Coronary artery (tissue), 2 donors: ENCODE data around the gene C17orf107.

Experiments used
- DNase-seq: peaks from one replicate; pipeline ENCODE4 v3.0.0-alpha.2; 2017; ENCODE audit warnings: low spot score
- H3K27ac ChIP-seq, 2 donors: fragments of 200-600 bp; sonication (generic); one replicate each; pipeline ENCODE4 v1.5.1; 2016 to 2019
- H3K4me3 ChIP-seq: fragments of 200-600 bp; sonication (generic); 2 replicates; pipeline ENCODE4 v1.5.1; 2016; ENCODE audit warnings: mild to moderate bottlenecking, moderate library complexity
- TF ChIP-seq, protein P1 (sequence below): fragments of 200-600 bp; sonication (generic); IDR thresholded peaks from one replicate; pipeline ENCODE4 v1.5.1; 2019; ENCODE audit warnings: antibody characterized with exemption

The C17orf107 gene

DNA sequence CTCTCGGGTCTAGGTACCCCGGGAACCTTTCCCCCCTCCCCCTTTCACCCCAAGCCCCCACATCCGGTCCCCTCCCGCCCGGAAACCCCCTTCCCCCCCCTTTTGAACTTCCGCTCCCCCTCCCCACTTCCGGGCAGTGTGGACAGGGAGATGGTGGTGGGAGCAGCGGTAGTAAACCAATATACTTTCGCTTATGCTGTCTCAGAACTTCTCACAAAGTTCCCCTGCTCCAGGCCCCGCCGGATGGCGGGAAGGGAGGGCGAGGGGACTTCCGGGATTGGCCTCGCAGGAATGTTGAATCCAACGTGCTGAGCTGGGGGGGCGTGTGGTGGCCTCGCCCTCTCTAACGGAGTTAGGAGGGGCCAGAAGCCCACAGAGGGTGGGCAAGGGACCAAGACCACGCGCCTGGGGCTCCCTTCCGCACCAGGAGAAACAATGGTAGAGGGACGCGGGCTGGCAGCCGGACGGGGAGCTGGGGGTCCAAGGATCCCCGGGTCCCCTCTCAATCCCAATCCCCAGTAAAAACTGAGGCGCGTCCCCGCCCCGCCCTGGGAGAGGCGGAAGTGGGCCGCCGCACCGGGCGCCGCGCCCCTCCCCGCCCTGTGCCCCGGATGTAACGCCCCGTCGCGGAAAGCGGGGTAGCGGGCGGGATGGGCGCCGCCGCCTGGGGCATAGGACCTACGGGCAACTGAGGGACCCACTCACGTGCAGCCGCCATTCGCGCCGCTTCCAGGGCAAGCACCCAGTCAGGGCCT, 48.3 kb downstream of the C17orf107 start:
- TF ChIP-seq, protein P1, sequence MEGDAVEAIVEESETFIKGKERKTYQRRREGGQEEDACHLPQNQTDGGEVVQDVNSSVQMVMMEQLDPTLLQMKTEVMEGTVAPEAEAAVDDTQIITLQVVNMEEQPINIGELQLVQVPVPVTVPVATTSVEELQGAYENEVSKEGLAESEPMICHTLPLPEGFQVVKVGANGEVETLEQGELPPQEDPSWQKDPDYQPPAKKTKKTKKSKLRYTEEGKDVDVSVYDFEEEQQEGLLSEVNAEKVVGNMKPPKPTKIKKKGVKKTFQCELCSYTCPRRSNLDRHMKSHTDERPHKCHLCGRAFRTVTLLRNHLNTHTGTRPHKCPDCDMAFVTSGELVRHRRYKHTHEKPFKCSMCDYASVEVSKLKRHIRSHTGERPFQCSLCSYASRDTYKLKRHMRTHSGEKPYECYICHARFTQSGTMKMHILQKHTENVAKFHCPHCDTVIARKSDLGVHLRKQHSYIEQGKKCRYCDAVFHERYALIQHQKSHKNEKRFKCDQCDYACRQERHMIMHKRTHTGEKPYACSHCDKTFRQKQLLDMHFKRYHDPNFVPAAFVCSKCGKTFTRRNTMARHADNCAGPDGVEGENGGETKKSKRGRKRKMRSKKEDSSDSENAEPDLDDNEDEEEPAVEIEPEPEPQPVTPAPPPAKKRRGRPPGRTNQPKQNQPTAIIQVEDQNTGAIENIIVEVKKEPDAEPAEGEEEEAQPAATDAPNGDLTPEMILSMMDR, result no peak
- H3K4me3 ChIP-seq, result peak overlapping the region; percentile 99
- peak overlapping the region; percentile 90 to 99 for H3K27ac ChIP-seq
- DNase-seq, result no peak

DNA sequence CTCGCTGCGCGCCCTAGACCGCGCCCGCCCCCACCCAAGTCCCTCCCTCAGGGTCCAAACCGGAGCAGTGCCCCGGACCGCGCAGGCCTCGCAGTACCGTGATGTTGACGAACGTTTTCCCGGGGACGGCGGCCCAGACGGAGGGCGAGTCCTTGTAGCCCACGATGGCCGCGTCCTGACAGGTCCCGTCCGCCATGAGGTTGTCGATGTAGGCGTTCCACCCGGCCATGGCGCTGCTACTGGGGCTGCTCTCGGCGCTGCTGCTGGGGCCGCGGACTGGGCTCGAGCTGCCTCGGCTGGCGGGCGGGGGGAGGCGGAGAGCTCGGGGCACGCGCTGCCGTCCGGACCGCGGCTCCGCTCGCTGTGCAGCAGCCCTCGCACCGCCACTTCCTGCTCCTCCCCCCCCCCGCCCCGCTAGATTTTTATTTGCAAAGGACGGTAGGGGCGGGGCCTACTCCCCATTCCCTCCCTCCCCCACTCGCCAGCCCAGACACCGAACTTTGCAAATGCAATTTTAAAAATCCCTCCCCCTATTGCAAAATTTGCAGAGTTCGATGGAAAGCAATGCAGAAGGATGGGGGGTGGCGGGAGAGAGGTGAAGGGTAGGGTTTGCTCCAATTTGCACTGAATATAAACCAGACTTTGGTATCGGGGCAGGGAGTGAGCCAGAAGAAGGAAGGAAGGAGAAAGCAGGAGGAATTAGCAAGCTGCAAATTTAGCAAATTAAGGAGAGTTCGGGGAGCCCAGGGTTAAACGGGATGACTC, 49.0 kb downstream of the C17orf107 start, which contains the start of gene PFN1:
Gene PFN1 (minus strand): TSS at position 365 of the 765 bp plus-strand sequence. CDS start 136 bp downstream, at position 229.
- TF ChIP-seq, protein P1, result no peak
- peak within 1 kb of the TSS; percentile 99 for H3K4me3 ChIP-seq
- peak; percentile 94 for DNase-seq
- peak within 1 kb of the TSS; percentile 97 to 99 for H3K27ac ChIP-seq

DNA sequence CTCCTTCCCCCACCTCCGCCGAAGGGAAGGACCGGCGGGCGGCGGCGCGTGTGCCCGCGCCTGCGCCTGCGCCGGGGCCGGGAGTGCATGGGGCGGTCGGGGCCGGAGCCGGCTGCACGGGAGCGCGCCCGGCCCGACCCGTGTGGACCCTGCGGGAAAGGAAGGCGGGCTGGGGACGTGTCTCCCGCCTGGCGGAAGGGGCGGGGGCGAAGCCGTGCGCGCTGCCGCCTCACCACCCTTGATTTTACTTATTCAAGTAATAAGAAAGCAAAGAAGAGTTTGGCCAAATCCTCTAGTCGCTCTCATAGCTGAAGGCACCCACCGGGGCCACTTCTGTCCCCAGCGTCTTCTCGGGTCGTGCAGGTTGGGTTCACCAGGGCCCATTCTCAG, 49.6 kb downstream of the C17orf107 start:
- peak; percentile 89 for DNase-seq
- H3K4me3 ChIP-seq, result peak overlapping the region; percentile 99
- H3K27ac ChIP-seq, result peak overlapping the region; percentile 97 to 99
- TF ChIP-seq, protein P1, result no peak

DNA sequence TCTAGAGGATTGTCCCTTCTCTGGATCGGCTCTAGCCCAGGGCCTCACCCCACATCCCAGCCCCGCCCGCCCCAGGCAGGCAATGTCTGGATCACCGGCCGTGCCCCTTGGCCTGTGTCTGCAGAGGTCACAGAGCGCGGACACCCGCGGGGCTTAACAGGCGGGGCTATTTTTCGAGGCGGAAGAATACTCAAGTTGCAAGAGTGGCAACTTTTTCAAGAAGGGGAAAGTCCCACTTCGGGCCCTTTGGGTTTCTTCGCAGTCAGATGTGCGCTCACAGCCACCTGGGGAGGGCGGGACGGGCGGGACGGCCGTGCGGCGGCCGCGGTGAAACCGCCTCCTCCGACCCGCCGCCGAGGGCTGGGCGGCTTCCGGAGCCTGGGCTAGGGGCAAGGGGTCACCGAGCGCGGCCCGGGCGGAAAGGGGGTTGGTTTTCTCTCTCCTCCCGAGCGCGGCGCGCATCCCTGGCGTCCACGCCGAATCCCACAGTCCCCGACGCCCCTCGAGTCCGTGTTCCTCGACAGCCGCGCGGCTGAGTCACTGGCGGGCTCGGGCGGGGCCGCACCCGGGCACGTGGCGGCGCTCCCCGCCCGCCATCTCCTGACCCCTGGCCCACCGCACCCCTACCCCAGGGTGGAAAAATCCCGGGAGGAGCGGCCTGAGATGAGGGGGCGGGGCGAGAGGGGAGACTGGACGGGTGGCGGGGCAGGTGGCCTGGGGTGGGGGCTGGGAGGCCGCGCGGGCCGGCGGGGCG, 50.2 kb downstream of the C17orf107 start:
- DNase-seq, result peak; percentile 87
- H3K27ac ChIP-seq, result peak overlapping the region; percentile 97 to 99
- TF ChIP-seq, protein P1, result no peak
- H3K4me3 ChIP-seq, result peak overlapping the region; percentile 99

DNA sequence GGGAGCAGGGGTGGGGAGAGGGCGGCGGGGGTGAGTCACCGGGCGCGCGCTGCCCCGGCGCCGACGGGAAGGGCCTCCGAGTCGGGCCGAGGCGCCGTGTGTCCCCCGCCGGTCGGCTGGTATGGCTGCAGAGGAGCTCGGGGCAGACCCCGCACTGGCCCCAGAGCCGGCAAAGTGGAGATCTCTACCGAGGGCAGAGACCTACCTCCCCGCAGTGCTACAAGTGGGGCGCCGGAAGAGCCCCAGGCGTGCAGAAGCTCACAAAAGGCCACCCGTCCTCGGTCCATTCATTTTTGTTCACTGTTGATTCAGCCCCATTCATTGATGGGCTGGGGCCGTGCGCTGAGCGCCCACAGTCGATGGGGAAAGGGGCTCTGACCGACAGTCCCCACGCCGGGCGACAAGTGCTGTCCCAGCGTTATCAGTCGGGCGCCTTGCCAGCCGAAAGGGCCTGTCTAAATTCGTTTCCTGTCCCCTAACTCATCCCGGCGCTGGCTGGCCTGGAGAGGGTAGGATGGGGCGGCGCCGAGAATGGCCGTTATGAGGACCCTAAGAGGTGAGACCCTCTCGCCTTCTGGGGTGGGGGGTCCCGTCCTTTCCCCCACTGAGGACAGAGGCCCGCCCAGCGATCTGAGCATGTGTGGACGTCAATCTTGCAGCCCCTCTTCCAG, 50.9 kb downstream of the C17orf107 start:
- peak overlapping the region; percentile 97 to 99 for H3K27ac ChIP-seq
- TF ChIP-seq, protein P1, result no peak
- peak; percentile 85 for DNase-seq
- peak overlapping the region; percentile 99 for H3K4me3 ChIP-seq

DNA sequence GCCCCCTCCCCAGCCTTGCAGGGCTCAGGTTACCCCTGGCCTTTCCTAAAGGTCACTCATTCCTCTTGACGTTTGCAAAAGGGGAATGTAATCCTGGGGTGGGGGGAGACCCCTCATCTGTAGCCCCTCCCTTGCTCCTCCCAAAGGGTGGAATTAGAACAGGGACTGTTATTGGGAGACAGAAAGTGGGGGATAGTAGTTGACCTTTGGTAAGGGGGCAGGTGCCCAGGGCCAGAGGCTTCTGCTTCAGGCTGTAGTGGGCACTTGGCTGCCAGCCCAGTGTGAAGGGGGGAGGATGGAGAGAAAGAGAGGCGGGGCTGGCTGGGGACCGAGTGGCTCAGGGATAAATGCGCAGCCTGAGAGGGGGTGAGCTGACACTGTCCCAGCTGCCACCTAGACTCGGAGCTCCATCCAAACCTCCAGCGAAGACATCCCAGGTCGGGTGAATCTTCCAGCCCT, 51.4 kb downstream of the C17orf107 start, which contains the start of gene ENO3:
Gene ENO3 (plus strand): TSS at position 374 of the 459 bp plus-strand sequence. CDS start 711 bp downstream, outside the sequence.
- no peak for DNase-seq
- Histone ChIP-seq H3K4me3 (peak within 1 kb of the TSS; percentile 99), H3K27ac (peak within 1 kb of the TSS; percentile 97 to 99)
- TF ChIP-seq, protein P1, result no peak
